Posterior cingulate gyrus (tissue), 11 donors: Measurements from ENCODE around the gene AXIN1.
"Not testable (repeated sequence)": the region's sequence is repeated elsewhere in the genome, so short reads cannot be mapped to it uniquely, and the experiment has no call there.

Experiments
- DNase-seq, 10 donors: peaks; one replicate each; pipeline versions ENCODE4 v3.0.0 to v3.0.0-alpha.2; 2020 to 2021; ENCODE audit warnings: mixed read lengths in 3 of 10
- intact Hi-C: fragments of 100-400 bp; cut with DNase I; formaldehyde crosslinking; loops from one replicate; pipeline ENCODE4 v1.15.1; 2023

The AXIN1 gene

GRCh38 chr16:258091-258490 lies 94.4 kb downstream of the AXIN1 start:
- intact Hi-C loops, DNase-seq: not testable (repeated sequence)

- intact Hi-C loops, result no loop called here
- DNase-seq, result no peak
Observed at GRCh38 chr16:255183-255582, 97.3 kb downstream of the AXIN1 start.

DNA sequence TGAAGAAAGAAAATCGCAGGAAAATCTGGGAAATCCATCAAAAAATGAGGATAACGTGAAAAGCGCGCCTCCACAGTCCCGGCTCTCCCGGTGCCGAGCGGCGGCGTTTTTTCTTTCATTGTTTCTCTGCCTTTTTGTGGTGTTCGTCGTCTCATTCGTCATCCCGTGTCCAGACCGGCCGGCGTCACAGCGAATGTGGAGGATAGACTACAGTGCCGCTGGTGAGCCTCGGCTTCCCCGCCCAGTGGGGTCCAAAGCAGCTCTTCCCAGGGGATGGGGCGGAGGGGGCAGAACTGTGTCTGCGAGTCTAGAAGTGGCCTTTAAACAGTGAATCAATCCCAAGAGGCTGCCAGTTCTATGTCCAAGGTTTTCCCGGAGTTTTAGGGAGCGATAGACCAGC lies 98.1 kb downstream of the AXIN1 start:
- intact Hi-C loops, result no loop called here
- no peak for DNase-seq

- intact Hi-C loops, result no loop called here
- DNase-seq, result no peak
Observed at GRCh38 chr16:253833-254232, 98.7 kb downstream of the AXIN1 start.

DNA sequence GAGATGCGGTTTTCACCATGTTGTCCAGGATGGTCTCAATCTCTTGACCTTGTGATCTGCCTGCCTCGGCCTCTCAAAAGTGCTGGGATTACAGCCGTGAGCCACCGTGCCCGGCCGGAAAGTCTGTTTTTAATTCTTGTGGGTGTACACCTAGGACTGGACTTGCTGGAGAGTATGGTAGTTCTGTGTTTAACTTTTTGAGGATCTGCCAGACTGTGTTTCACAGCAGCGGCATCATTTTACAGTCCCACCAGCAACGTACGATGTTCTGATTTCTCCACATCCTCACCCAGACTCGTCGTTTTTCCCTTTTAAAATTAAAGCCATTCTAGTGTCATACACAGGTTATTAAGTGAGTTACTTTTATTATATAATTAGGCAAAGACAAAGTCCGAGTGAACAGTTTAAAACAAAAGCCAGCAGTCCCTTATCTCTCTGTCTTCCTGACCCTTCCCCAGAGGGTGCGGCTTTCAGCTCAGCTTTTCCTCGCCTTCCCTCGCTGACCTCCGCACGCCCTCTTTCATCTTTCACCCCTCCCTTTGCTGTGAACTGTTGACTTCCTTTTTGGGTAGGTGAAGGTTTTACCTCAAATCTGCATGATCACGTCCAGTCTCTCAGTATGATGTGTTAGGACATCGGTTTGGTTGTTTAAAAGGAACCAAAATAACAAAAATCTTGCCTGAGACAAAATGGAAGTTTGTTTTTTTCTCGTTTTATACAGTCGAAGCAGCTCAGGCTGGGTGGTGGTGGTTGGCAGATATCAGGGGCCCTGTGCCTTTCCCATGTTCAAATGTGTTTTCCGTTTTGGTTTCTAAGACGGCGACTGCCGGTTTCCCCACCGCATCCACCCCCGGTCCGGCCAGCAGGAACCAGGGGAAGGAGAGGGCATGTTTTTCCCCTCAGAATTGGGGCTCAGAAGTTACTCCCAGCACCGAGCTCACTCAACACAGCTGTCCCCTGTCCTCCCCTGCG lies 99.9 kb downstream of the AXIN1 start:
- DNase-seq, result no peak
- intact Hi-C loops, result no loop called here

DNA sequence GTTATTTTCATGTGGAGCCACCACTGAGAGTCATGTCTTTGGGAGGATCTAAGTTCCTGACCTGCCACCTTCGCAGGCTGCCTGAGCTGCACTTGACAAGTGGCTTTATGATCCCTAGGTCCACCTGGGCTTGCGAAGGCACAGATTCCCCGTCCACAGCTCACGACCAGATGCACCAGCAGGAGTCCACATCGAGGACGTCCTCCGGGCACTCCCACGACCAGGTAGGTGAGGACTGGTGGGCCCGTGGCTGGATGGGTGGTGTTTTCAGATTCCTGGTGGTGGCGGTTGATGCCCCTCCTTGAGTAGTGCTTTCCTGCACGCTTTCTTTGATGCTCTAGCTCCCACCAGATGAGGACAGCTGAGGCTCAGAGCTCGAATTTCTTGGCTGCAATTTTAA lies 103.1 kb downstream of the AXIN1 start:
- peak in 1 of 10 donors; percentile 66 for DNase-seq
- intact Hi-C loops, result no loop called here

DNA sequence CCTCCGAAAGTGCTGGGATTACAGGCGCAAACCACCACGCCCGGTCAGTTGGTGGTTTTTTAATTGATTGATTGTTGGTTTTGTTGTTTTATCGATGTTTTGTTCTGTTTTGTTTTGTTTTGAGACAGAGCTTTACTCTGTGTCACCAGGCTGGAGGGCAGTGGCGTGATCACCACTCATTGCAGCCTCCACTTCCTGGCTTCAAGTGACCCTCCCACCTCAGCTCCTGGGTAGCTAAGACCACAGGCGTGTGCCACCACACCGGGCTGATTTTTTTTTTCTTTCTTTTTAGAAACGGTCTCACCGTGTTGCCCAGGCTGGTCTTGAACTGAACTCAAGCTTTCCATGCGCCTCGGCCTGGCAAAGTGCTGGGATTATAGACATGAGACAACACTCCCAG lies 105.5 kb downstream of the AXIN1 start:
- DNase-seq, result peak in 1 of 10 donors; percentile 25
- intact Hi-C loops, result no loop called here

- intact Hi-C loops, result no loop called here
- peak in 1 of 10 donors; percentile 18 for DNase-seq
Observed at GRCh38 chr16:245105-245504, 107.4 kb downstream of the AXIN1 start.

- intact Hi-C loops, result no loop called here
- DNase-seq, result peak in 2 of 10 donors; percentile 35 to 49
Observed at GRCh38 chr16:243348-243747, 109.2 kb downstream of the AXIN1 start.

DNA sequence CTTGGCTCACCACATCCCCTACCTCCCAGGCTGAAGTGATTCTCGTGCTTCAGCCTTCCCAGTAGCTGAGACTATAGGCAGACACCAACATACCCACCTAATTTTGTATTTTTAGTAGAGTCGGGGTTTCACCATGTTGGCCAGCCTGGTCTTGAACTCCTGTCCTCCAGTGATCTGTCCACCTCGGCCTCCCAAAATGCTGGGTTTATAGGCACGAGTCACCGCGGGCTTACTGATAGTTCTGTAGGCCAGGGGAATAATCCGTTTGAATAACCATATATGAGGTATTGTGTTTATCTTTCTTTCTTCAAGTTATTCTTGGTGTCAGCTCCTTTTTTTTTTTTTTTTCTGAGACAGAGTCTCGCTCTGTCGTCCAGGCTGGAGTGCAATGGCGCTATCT lies 110.2 kb downstream of the AXIN1 start:
- intact Hi-C loops, result no loop called here

GRCh38 chr16:240559-240958 lies 112.0 kb downstream of the AXIN1 start:
- peak in 2 of 10 donors; percentile 6 to 18 for DNase-seq
- intact Hi-C loops, result no loop called here

More for the DNA sequence above, 110.2 kb downstream of the AXIN1 start:
- peak in 2 of 10 donors; percentile 35 to 59 for DNase-seq

- peak in 4 of 10 donors; percentile 24 to 87 (median 36) for DNase-seq
Observed at GRCh38 chr16:239948-240277, 112.6 kb downstream of the AXIN1 start.

More at GRCh38 chr16:239948-240277, 112.6 kb downstream of the AXIN1 start:
- intact Hi-C loops, result no loop called here
